Measurements from ENCODE around the gene ABCD1. TPM values are rescaled to one million over a fixed set of nuclear protein-coding genes. Genes with fewer than 3 reads are reported as not detected.
A peak's percentile ranks its signal among the peaks of the same experiment; 100 is the strongest.

The ABCD1 gene
- total and polyA plus RNA-seq, 8 donors: 5.8 to 13.2 (median 9.8) TPM

GRCh38 chrX:153719238-153719637 lies 5.4 kb upstream of the ABCD1 start:
- peak overlapping the region in 2 of 4 donors; percentile 19 to 39 for H3K27ac ChIP-seq
- ATAC-seq: peak; percentile 38 to 58 (median 48)
- 40 to 43% methylated on average over 2 of the region's 2 CpGs for WGBS, 2 donors

GRCh38 chrX:153719701-153720100 lies 5.0 kb upstream of the ABCD1 start:
- Histone ChIP-seq H3K9me3 (no peaks in the 10 kb centered on the region), H3K27me3 (no peaks in the 10 kb centered on the region), H3K27ac (peak overlapping the region in 2 of 4 donors; percentile 19 to 39), H3K36me3 (peaks cover 0 to 6% (median 5%) of the 10 kb centered on the region in 3 donors), H3K4me3 (no peak overlapping the region), H3K4me1 (peaks cover 0 to 17% (median 7%) of the 10 kb centered on the region in 3 donors)
- FAIRE-seq (no peak), ATAC-seq (peak in 3 of 4 donors; percentile 15 to 49 (median 36)), DNase-seq (peak in 4 of 6 donors; percentile 43 to 69 (median 50))
- 28 to 30% methylated on average over 2 of the region's 2 CpGs for WGBS, 2 donors
- intact Hi-C loops (cut with DNase I): no loop called here
- TF ChIP-seq CTCF (IDR thresholded peaks at IDR 0.05): no peak

More at GRCh38 chrX:153719238-153719637, 5.4 kb upstream of the ABCD1 start:
- DNase-seq (peak in 4 of 6 donors; percentile 44 to 56 (median 52)), FAIRE-seq (no peak)
- Histone ChIP-seq H3K4me1 (peaks cover 0 to 17% (median 7%) of the 10 kb centered on the region in 3 donors), H3K27me3 (no peaks in the 10 kb centered on the region), H3K9me3 (no peaks in the 10 kb centered on the region), H3K36me3 (peaks cover 0 to 9% (median 9%) of the 10 kb centered on the region in 3 donors), H3K4me3 (no peak overlapping the region)
- TF ChIP-seq CTCF (IDR thresholded peaks at IDR 0.05): no peak
- intact Hi-C loops (cut with DNase I): no loop called here

GRCh38 chrX:153722704-153723350 lies 1.8 kb upstream of the ABCD1 start:
- H3K27ac ChIP-seq: peak overlapping the region; percentile 46 to 82 (median 74)
- H3K36me3 ChIP-seq: no peaks in the 10 kb centered on the region
- FAIRE-seq (no peak), DNase-seq (peak in 4 of 6 donors; percentile 23 to 64 (median 34)), ATAC-seq (no peak)
- peak overlapping the region; percentile 45 to 56 (median 55) for H3K4me3 ChIP-seq
- WGBS, 2 donors: 14 to 52% methylated on average over 12 of the region's 12 CpGs
- TF ChIP-seq CTCF (IDR thresholded peaks at IDR 0.05): no peak
- peaks cover 0 to 21% (median 7%) of the 10 kb centered on the region in 3 donors for H3K4me1 ChIP-seq
- no peaks in the 10 kb centered on the region for H3K9me3 ChIP-seq
- no peaks in the 10 kb centered on the region for H3K27me3 ChIP-seq
- intact Hi-C loops (cut with DNase I): no loop called here

- ATAC-seq: peak in 2 of 4 donors; percentile 0 to 1
- peak overlapping the region; percentile 46 to 82 (median 74) for H3K27ac ChIP-seq
- FAIRE-seq: no peak
- no peak for TF ChIP-seq CTCF (IDR thresholded peaks at IDR 0.05)
- H3K9me3 ChIP-seq: no peaks in the 10 kb centered on the region
- peak in 5 of 6 donors; percentile 37 to 77 (median 53) for DNase-seq
- H3K36me3 ChIP-seq: no peaks in the 10 kb centered on the region
- H3K27me3 ChIP-seq: no peaks in the 10 kb centered on the region
- H3K4me3 ChIP-seq: peak overlapping the region; percentile 45 to 56 (median 55)
- intact Hi-C loops (cut with DNase I): no loop called here
- H3K4me1 ChIP-seq: peaks cover 0 to 24% (median 7%) of the 10 kb centered on the region in 3 donors
- WGBS, 2 donors: 0 to 21% methylated on average over 73 to 78 of the region's 78 CpGs
Observed at GRCh38 chrX:153723351-153724251, 1.1 kb upstream of the ABCD1 start.

Data from pancreas (tissue), 10 donors.